ENCODE measurements around the gene SLC2A9.

Gene SLC2A9

GRCh38 chr4:9891740-9892139 is 129.6 kb downstream of the SLC2A9 start:
- DNase-seq (ENCODE audit: low read depth) = no peak

- DNase-seq (ENCODE audit: low read depth) = no peak
Observed at GRCh38 chr4:9891056-9891455, 130.2 kb downstream of the SLC2A9 start.

- no peak for DNase-seq (ENCODE audit: low read depth)
Observed at GRCh38 chr4:9889306-9889705, 132.0 kb downstream of the SLC2A9 start.

GRCh38 chr4:9885958-9886357 is 135.3 kb downstream of the SLC2A9 start:
- DNase-seq (ENCODE audit: low read depth) = no peak

- no peak for DNase-seq (ENCODE audit: low read depth)
Observed at GRCh38 chr4:9880406-9881197, 140.7 kb downstream of the SLC2A9 start.

- no peak for DNase-seq (ENCODE audit: low read depth)
Observed at GRCh38 chr4:9877123-9877522, 144.2 kb downstream of the SLC2A9 start.

GRCh38 chr4:9875516-9875915 is 145.8 kb downstream of the SLC2A9 start:
- no peak for DNase-seq (ENCODE audit: low read depth)

GRCh38 chr4:9874385-9874784 is 146.9 kb downstream of the SLC2A9 start:
- no peak for DNase-seq (ENCODE audit: low read depth)

GRCh38 chr4:9870165-9870790 is 151.0 kb downstream of the SLC2A9 start:
- DNase-seq (ENCODE audit: low read depth) = no peak

- DNase-seq (ENCODE audit: low read depth) = no peak
Observed at GRCh38 chr4:9867751-9868425, 153.4 kb downstream of the SLC2A9 start.

GRCh38 chr4:9866931-9867330 is 154.4 kb downstream of the SLC2A9 start:
- DNase-seq (ENCODE audit: low read depth) = no peak

GRCh38 chr4:9861561-9861960 is 159.7 kb downstream of the SLC2A9 start:
- no peak for DNase-seq (ENCODE audit: low read depth)

- no peak for DNase-seq (ENCODE audit: low read depth)
Observed at GRCh38 chr4:9859810-9860209, 161.5 kb downstream of the SLC2A9 start.

GRCh38 chr4:9849538-9849920 is 171.8 kb downstream of the SLC2A9 start:
- no peak for DNase-seq (ENCODE audit: low read depth)

- DNase-seq (ENCODE audit: low read depth) = no peak
Observed at GRCh38 chr4:9847968-9848748, 173.1 kb downstream of the SLC2A9 start.

- DNase-seq (ENCODE audit: low read depth) = no peak
Observed at GRCh38 chr4:9845791-9846493, 175.4 kb downstream of the SLC2A9 start.

- DNase-seq (ENCODE audit: low read depth) = no peak
Observed at GRCh38 chr4:9841072-9841471, 180.2 kb downstream of the SLC2A9 start.

GRCh38 chr4:9835430-9835829 is 185.9 kb downstream of the SLC2A9 start:
- no peak for DNase-seq (ENCODE audit: low read depth)

GRCh38 chr4:9833421-9833820 is 187.9 kb downstream of the SLC2A9 start:
- DNase-seq (ENCODE audit: low read depth) = no peak

- no peak for DNase-seq (ENCODE audit: low read depth)
Observed at GRCh38 chr4:9832640-9833039, 188.7 kb downstream of the SLC2A9 start.

GRCh38 chr4:9826551-9826950 is 194.7 kb downstream of the SLC2A9 start:
- no peak for DNase-seq (ENCODE audit: low read depth)

GRCh38 chr4:9825049-9825448 is 196.2 kb downstream of the SLC2A9 start:
- no peak for DNase-seq (ENCODE audit: low read depth)
